CD4-positive, alpha-beta T cell treated with Interleukin-2 at 100 ng/mL for 4 hours (primary cell): Measurements from ENCODE around the gene TSEN15.
"Not testable (repeated sequence)": the region's sequence is repeated elsewhere in the genome, so short reads cannot be mapped to it uniquely, and the experiment has no call there.

Source experiments
- DNase-seq: peaks from one replicate; pipeline ENCODE4 v3.0.0-alpha.2; 2020; ENCODE audit warnings: low spot score

Gene TSEN15

GRCh38 chr1:184031409-184032107 lies 20.0 kb upstream of the TSEN15 start:
- no peak for DNase-seq

- no peak for DNase-seq
Measured at GRCh38 chr1:184032306-184032929, 19.1 kb upstream of the TSEN15 start.

GRCh38 chr1:184032930-184033418 lies 18.6 kb upstream of the TSEN15 start:
- no peak for DNase-seq

GRCh38 chr1:184033711-184034167 lies 17.8 kb upstream of the TSEN15 start:
- DNase-seq = no peak

GRCh38 chr1:184034761-184035379 lies 16.7 kb upstream of the TSEN15 start:
- DNase-seq = no peak

GRCh38 chr1:184035719-184036516 lies 15.6 kb upstream of the TSEN15 start:
- no peak for DNase-seq

- DNase-seq = no peak
Measured at GRCh38 chr1:184036517-184036949, 15.0 kb upstream of the TSEN15 start.

GRCh38 chr1:184037849-184038591 lies 13.5 kb upstream of the TSEN15 start:
- DNase-seq = no peak

GRCh38 chr1:184039126-184039525 lies 12.4 kb upstream of the TSEN15 start:
- no peak for DNase-seq

- no peak for DNase-seq
Measured at GRCh38 chr1:184041731-184042130, 9.8 kb upstream of the TSEN15 start.

GRCh38 chr1:184043315-184043714 lies 8.2 kb upstream of the TSEN15 start:
- not testable (repeated sequence) for DNase-seq

- DNase-seq = no peak
Measured at GRCh38 chr1:184044603-184045376, 6.7 kb upstream of the TSEN15 start.

GRCh38 chr1:184047541-184047940 lies 4.0 kb upstream of the TSEN15 start:
- DNase-seq = not testable (repeated sequence)

- DNase-seq = no peak
Measured at GRCh38 chr1:184048561-184049240, 2.8 kb upstream of the TSEN15 start.

GRCh38 chr1:184049291-184049690 lies 2.2 kb upstream of the TSEN15 start:
- no peak for DNase-seq

- no peak for DNase-seq
Measured at GRCh38 chr1:184049836-184050468, 1.6 kb upstream of the TSEN15 start.

GRCh38 chr1:184050636-184051035 lies 894 bp upstream of the TSEN15 start:
- DNase-seq = no peak

- DNase-seq = no peak
Measured at GRCh38 chr1:184051138-184051484, 419 bp upstream of the TSEN15 start.

- DNase-seq = no peak
Measured at GRCh38 chr1:184052194-184052559, 647 bp downstream of the TSEN15 start.

- no peak for DNase-seq
Measured at GRCh38 chr1:184052750-184053149, 1.2 kb downstream of the TSEN15 start.
